Measurements from ENCODE around the gene ISCA1.
"Not testable (repeated sequence)": the region's sequence is repeated elsewhere in the genome, so short reads cannot be mapped to it uniquely, and the experiment has no call there.

Gene ISCA1

GRCh38 chr9:86282077-86282978, at the start of gene ISCA1:
Gene ISCA1 (minus strand): TSS chr9:86282538. CDS start chr9:86282458, 80 bp downstream.
- DNase-seq (ENCODE audit: low spot score) = peak; percentile 96

DNA sequence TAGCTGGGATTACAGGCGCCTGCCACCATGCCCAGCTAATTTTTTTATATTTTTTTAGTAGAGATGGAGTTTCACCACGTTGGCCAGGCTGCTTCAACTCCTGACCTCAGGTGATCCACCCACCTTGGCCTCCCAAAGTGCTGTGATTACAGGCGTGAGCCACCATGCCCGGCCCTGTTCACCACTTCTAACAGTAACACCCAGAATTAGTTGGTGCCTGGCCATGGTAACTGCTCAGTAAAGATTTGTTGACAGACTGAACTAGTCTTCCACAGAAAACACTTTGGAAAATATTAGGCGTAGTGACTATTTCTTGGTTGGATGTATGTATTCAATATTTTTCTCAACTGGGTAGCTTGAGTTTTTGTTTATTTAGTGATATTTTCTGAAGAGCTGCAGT, 47.8 kb upstream of the ISCA1 start:
- no peak for DNase-seq (ENCODE audit: low spot score)

- DNase-seq (ENCODE audit: low spot score) = no peak
Measured at GRCh38 chr9:86329649-86330048, 47.3 kb upstream of the ISCA1 start.

DNA sequence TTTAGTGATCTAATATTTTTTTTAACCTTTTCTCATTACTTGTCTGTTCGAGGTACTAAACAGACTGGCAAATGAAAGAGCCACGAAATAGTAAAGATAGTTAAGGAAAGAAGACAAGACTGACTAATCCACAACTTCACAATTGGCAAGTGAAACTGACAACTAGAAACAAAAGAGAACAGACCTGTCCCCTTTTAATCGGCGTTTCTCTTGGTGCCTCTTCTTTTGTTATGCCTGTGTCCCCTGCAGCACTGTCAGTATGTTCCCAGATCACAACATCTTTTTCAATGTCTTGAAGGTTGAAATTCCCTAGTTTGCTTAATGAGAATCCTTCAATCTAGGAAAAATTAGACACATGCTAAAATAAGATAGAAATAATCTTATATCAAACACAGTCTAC, 45.8 kb upstream of the ISCA1 start:
- no peak for DNase-seq (ENCODE audit: low spot score)

DNA sequence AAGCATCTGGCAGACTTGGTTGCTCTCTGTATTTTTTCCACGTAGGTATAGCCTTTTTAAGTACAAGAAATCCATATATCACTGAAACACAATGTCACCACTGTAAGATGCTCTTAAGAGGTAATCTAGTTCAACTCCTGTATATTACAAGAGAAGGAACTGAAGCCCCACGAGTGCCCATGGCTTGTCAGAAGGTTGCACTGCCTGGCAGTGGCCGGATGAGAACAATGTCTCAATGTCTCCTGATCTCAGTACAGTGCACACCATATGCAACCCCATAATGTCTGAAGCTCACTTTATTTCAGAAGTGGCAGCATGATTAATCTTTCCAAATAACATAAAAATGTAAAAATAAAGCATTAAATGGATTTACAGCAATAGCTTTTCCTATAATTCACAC, 44.2 kb upstream of the ISCA1 start:
- no peak for DNase-seq (ENCODE audit: low spot score)

GRCh38 chr9:86324901-86325300, 42.6 kb upstream of the ISCA1 start:
- no peak for DNase-seq (ENCODE audit: low spot score)

DNA sequence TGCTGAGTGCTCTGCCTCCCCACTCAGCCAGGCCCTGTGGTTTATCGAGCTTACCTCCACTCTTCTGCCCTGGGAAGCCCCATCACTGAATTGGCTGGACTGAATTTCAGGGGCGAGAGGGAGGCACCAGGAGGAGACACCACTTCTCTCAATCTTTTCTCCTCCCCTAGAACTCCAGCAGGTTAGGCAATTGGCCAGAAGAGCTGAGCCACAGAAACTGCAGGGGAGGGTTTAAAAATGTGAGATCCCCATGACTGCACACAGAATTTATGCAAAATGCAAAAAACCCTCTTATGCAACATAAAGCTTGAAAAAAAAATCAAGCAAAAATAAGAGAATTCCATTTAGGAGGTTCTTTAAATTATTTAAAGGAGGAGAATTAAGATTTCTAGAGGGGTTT, 42.0 kb upstream of the ISCA1 start:
- peak; percentile 38 for DNase-seq (ENCODE audit: low spot score)

GRCh38 chr9:86322973-86323644, 40.8 kb upstream of the ISCA1 start:
- no peak for DNase-seq (ENCODE audit: low spot score)

DNA sequence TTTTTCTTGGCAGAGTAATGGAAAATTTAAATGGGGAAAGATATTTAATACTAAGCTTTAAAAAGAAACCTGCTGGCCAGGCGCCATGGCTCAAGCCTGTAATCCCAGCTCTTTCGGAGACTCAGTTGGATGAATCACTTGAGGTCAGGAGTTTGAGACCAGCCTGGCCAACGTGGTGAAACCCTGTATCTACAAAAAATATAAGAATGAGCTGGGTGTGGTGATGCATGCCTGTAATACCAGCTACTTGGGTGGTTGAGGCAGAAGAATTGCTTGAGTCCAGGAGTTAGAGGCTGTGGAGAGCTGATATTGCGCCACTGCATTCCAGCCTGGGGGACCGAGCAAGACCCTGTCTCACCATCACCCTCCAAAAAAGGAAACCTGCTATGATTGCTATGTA, 39.0 kb upstream of the ISCA1 start:
- DNase-seq (ENCODE audit: low spot score) = no peak

DNA sequence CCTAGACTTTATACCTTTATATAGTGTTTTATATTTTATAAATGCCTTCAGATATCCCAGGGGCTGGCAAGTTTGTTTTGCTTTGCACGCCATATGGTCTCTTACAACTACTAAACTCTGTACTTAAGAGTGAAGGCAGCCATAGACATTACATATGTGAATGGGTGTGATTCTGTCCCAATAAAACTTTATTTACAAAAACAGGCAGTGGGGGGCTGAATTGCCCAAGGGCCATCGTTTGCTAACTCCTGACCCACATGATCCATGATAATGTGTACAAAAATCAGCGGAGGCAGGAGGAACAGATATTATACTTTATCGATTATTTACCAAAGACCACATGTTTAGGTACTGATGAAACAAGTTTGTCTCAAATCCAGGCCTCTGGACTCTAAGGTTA, 35.8 kb upstream of the ISCA1 start:
- no peak for DNase-seq (ENCODE audit: low spot score)

DNA sequence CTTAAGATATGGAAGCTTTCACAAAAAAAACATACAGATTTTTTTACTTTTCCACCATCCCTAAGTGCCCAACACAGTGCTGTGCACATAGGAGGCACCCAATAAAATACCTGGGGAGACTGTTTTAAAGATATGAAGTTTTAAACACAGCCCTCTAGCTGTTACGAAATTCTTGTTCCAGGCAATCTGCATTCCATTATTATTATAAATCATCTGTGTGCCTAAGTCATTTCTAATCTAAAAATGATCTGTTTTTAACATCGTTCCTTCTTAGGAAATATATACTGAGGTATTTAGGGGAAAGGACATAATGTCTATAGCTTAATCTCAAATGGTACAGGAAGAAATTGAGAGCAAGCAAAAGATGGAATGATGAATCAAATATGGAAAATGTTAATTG, 32.7 kb upstream of the ISCA1 start:
- no peak for DNase-seq (ENCODE audit: low spot score)

DNA sequence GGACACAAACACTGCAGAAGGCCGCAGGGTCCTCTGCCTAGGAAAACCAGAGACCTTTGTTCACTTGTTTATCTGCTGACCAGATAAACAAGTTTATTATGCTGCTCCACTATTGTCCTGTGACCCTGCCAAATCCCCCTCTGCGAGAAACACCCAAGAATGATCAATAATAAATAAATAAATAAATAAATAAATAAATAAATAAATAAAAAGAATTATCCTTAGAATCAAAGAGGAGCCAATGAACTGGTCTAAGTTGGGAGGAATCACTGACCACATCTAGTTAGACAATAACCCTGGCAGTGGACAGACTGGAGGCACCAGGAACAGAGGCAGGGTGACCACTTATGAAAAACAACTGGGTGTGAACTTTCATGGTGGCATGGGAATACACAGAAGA, 30.6 kb upstream of the ISCA1 start:
- not testable (repeated sequence) for DNase-seq (ENCODE audit: low spot score)

- DNase-seq (ENCODE audit: low spot score) = peak; percentile 54
Measured at GRCh38 chr9:86308687-86309086, 26.3 kb upstream of the ISCA1 start.

GRCh38 chr9:86304236-86304730, 21.9 kb upstream of the ISCA1 start:
- DNase-seq (ENCODE audit: low spot score) = no peak

GRCh38 chr9:86303316-86303975, 21.1 kb upstream of the ISCA1 start:
- DNase-seq (ENCODE audit: low spot score) = no peak

- DNase-seq (ENCODE audit: low spot score) = no peak
Measured at GRCh38 chr9:86301686-86302085, 19.3 kb upstream of the ISCA1 start.

DNA sequence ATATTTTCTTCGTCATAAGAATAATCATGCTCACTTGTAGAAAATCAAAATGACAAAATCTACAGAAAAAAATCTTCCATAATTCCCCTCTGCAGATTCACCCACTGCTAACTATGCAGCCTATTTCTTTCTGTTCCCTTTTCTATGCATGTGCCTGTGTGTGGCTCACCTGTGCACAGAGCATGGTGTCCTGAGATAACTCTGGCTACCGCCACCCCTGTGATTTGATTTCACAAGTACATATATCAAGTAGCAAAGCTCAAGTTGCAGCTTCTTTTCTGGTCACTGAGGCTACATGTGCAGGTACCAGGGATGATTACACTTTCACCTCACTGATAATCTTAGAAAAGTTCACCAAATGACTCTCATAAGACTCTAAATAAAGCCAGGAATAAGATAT, 18.4 kb upstream of the ISCA1 start:
- DNase-seq (ENCODE audit: low spot score) = no peak

- no peak for DNase-seq (ENCODE audit: low spot score)
Measured at GRCh38 chr9:86298873-86299272, 16.5 kb upstream of the ISCA1 start.

DNA sequence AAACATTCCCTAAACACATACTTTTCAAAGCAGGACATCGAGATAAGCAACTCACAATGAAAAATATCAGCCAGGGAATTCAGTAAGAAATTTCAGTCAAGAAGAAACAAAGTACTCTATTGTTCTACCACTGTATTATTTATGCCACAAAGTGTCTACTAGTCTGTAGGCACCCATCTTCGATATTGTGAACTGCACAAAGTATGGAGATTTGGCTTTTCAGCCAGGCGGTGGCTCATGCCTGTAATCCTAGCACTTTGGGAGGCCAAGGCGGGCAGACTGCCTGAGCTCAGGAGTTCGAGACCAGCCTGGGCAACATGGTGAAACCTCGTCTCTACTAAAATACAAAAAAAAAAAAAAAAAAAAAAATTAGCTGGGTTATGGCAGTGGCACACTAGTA, 8.0 kb upstream of the ISCA1 start:
- DNase-seq (ENCODE audit: low spot score) = not testable (repeated sequence)

DNA sequence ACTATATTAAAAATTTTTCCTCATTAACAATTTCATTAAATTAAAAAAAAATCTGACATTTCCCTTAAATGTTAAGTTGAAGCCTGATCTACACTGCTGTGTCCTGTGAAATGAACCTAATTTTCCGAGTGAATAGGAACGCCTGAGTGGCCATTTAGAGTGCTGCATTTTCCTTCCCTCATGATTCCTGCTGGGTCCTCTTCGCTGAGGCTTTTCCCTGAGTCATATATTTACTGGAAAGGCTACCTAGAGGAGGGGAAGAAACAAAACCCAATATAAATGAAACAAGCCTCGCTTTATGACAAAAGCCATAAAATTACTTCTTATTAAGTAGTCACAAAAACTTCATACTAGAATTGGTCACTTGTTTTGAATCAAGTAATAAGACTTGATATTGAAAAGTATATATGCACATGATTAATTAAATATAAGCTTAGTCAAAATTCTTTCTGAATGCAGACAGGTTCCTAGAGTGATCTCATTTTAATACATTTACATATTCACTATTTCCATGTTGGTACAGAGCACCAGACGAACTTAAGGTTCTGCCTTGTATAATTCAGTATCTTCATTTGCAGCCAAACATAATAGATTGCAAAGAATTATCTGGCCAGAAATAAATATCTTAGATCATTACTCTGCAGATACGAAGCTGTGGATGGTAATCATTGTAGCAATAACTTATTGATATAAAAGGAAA, 6.3 kb upstream of the ISCA1 start:
- no peak for DNase-seq (ENCODE audit: low spot score)

- DNase-seq (ENCODE audit: low spot score) = no peak
Measured at GRCh38 chr9:86287013-86287412, 4.7 kb upstream of the ISCA1 start.

GRCh38 chr9:86286278-86286677, 3.9 kb upstream of the ISCA1 start:
- no peak for DNase-seq (ENCODE audit: low spot score)

Data from putamen (tissue), 1 donor.